ENCODE data around the gene HTT. TPM values are rescaled to one million over a fixed set of nuclear protein-coding genes. Genes with fewer than 3 reads are reported as not detected.

Gene HTT
- total and polyA plus RNA-seq, 2 donors, result 12.8 to 17.9 TPM

DNA sequence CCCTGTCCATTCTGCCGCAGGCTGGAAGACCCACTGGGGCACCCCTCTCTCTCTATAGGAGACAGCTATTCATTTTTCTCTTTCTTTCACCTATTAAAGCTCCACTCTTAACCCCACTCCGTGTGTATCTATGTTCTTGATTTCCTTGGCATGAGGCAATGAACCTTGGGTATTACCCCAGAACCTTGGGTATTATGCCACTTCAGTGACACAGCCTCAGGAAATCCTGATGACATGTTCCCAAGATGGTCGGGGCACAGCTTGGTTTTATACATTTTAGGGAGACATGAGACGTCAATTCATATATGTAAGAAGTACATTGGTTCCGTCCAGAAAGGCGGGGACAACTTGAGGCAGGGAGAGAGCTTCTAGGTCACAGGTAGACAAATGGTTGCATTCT lies 13.5 kb upstream of the HTT start:
- no peak for DNase-seq (ENCODE audit: low read depth in 6 of 9, low spot score in 9 of 9)
- Histone ChIP-seq H3K36me3 (ENCODE audit: control insufficient read depth in 2 of 2, insufficient read depth in 2 of 2, low read length in 1 of 2) (no peaks in the 10 kb centered on the region), H3K9me3 (ENCODE audit: control insufficient read depth in 2 of 2, insufficient read depth in 1 of 2, low read length in 1 of 2) (no peaks in the 10 kb centered on the region), H3K4me1 (ENCODE audit: control insufficient read depth in 2 of 2, insufficient read depth in 2 of 2, low read length in 2 of 2) (peaks cover 0 to 3% of the 10 kb centered on the region in 2 donors), H3K27ac (ENCODE audit: low read depth in 1 of 2, low read length in 1 of 2) (no peak overlapping the region), H3K27me3 (ENCODE audit: control insufficient read depth in 2 of 2, insufficient read depth in 1 of 2, low read length in 1 of 2) (peaks cover 0 to 4% of the 10 kb centered on the region in 2 donors), H3K4me3 (ENCODE audit: low read length in 2 of 2) (no peak overlapping the region)
- 97% methylated on average over 6 of the region's 6 CpGs for WGBS

DNA sequence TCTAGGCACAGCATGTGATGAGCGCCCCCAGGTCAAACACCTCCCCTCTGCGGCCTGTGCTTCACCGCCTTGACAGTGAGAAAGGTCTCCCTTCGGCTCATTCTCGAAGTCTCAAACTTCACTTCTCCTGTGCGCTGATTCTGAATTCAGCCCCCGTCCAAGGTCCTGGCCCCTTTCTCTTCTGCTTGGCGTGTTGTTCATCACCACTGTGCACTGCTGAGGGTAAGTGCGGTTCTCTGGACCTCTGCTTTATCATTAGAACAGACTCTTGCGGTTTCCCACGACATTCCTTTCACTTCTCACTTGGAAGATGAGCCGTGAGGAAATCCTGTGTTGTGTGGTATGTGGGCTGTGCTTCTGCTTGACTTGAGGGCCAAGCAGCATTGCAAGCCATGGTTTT lies 12.0 kb upstream of the HTT start:
- 93% methylated on average over 12 of the region's 12 CpGs for WGBS
- Histone ChIP-seq H3K36me3 (ENCODE audit: control insufficient read depth in 2 of 2, insufficient read depth in 2 of 2, low read length in 1 of 2) (no peaks in the 10 kb centered on the region), H3K4me3 (ENCODE audit: low read length in 2 of 2) (no peak overlapping the region), H3K9me3 (ENCODE audit: control insufficient read depth in 2 of 2, insufficient read depth in 1 of 2, low read length in 1 of 2) (no peaks in the 10 kb centered on the region), H3K27ac (ENCODE audit: low read depth in 1 of 2, low read length in 1 of 2) (no peak overlapping the region), H3K27me3 (ENCODE audit: control insufficient read depth in 2 of 2, insufficient read depth in 1 of 2, low read length in 1 of 2) (peaks cover 0 to 4% of the 10 kb centered on the region in 2 donors), H3K4me1 (ENCODE audit: control insufficient read depth in 2 of 2, insufficient read depth in 2 of 2, low read length in 2 of 2) (peaks cover 0 to 3% of the 10 kb centered on the region in 2 donors)
- no peak for DNase-seq (ENCODE audit: low read depth in 6 of 9, low spot score in 9 of 9)

DNA sequence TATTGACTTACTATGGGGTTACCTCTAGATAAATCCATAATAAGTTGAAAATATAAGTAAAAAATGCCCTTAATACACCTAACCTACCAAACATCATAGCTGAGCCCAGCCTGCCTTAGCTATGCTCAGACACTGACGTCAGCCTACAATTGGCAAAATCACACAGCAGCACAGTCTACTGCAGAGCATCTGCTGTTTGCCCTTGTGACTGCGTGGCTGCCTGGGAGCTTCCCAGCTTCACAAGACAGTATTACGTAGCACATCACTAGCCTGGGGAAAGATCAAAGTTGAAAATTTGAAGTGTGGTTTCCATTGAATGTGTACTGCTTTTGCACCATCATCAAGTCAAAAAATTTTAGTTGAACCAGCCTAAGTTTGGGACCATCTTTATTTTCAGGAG lies 8.9 kb upstream of the HTT start:
- H3K4me3 ChIP-seq (ENCODE audit: low read length in 2 of 2), result no peak overlapping the region
- no peaks in the 10 kb centered on the region for H3K36me3 ChIP-seq (ENCODE audit: control insufficient read depth in 2 of 2, insufficient read depth in 2 of 2, low read length in 1 of 2)
- H3K27me3 ChIP-seq (ENCODE audit: control insufficient read depth in 2 of 2, insufficient read depth in 1 of 2, low read length in 1 of 2), result peaks cover 0 to 4% of the 10 kb centered on the region in 2 donors
- 86% methylated on average over 3 of the region's 3 CpGs for WGBS
- no peaks in the 10 kb centered on the region for H3K9me3 ChIP-seq (ENCODE audit: control insufficient read depth in 2 of 2, insufficient read depth in 1 of 2, low read length in 1 of 2)
- no peaks in the 10 kb centered on the region for H3K4me1 ChIP-seq (ENCODE audit: control insufficient read depth in 2 of 2, insufficient read depth in 2 of 2, low read length in 2 of 2)
- H3K27ac ChIP-seq (ENCODE audit: low read depth in 1 of 2, low read length in 1 of 2), result no peak overlapping the region
- no peak for DNase-seq (ENCODE audit: low read depth in 6 of 9, low spot score in 9 of 9)

DNA sequence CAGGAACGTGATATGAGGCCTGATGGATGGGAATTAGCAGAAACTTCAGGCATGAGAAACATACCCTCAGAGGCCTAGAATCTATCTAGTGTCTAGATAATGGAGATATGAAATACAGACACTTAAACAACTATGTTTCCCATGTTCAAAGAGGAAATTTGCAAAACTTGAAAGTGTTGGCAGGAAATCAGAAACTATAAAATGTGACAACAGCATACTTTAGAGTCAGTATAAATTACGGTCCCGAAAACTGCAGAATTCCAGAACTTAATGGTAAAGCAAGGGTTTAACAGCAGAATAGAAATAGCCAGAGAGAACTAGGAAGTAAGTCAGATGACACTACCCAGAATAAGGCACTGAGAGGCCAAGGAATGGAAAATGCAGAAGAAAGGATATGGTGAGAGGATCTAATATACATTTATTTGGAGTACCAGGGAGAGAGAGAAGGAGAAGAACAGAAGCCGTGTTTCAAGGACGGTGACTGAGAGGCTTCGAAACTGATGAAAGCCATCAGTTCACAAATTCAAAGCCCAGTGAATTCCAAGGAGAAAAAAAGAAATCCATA lies 7.6 kb upstream of the HTT start:
- 97% methylated on average over 6 of the region's 6 CpGs for WGBS
- Histone ChIP-seq H3K9me3 (ENCODE audit: control insufficient read depth in 2 of 2, insufficient read depth in 1 of 2, low read length in 1 of 2) (no peaks in the 10 kb centered on the region), H3K36me3 (ENCODE audit: control insufficient read depth in 2 of 2, insufficient read depth in 2 of 2, low read length in 1 of 2) (no peaks in the 10 kb centered on the region), H3K27me3 (ENCODE audit: control insufficient read depth in 2 of 2, insufficient read depth in 1 of 2, low read length in 1 of 2) (peaks cover 0 to 4% of the 10 kb centered on the region in 2 donors), H3K4me3 (ENCODE audit: low read length in 2 of 2) (no peak overlapping the region), H3K27ac (ENCODE audit: low read depth in 1 of 2, low read length in 1 of 2) (no peak overlapping the region), H3K4me1 (ENCODE audit: control insufficient read depth in 2 of 2, insufficient read depth in 2 of 2, low read length in 2 of 2) (no peaks in the 10 kb centered on the region)
- no peak for DNase-seq (ENCODE audit: low read depth in 6 of 9, low spot score in 9 of 9)

DNA sequence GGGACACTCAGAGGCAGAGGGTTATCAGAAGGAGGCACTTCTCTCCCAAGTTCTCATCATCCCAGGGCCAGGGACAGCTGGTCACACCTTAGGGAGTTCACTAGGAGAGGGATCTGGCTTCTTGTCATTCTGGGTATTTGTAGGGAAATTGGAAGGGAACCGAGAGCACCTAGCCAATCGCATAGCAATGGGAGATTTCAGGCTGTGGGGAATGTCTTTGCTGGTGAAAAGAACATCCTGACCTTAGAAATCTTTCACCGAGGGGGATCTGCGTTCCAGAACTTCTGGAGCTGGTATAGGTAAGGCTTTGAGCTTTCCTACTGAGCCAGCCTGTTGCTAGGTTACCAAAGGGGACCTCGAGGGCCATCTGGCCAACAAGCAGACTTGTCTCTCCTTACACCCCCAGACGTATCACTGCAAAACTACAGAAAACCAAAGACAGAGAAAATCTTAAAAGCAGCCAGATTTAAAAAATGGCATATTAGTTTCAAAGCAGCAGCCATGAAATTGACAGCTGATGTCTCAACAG lies 6.9 kb upstream of the HTT start:
- no peak overlapping the region for H3K27ac ChIP-seq (ENCODE audit: low read depth in 1 of 2, low read length in 1 of 2)
- H3K4me3 ChIP-seq (ENCODE audit: low read length in 2 of 2), result no peak overlapping the region
- no peaks in the 10 kb centered on the region for H3K9me3 ChIP-seq (ENCODE audit: control insufficient read depth in 2 of 2, insufficient read depth in 1 of 2, low read length in 1 of 2)
- 95% methylated on average over 6 of the region's 6 CpGs for WGBS
- peaks cover 0 to 4% of the 10 kb centered on the region in 2 donors for H3K27me3 ChIP-seq (ENCODE audit: control insufficient read depth in 2 of 2, insufficient read depth in 1 of 2, low read length in 1 of 2)
- no peaks in the 10 kb centered on the region for H3K4me1 ChIP-seq (ENCODE audit: control insufficient read depth in 2 of 2, insufficient read depth in 2 of 2, low read length in 2 of 2)
- DNase-seq (ENCODE audit: low read depth in 6 of 9, low spot score in 9 of 9), result no peak
- H3K36me3 ChIP-seq (ENCODE audit: control insufficient read depth in 2 of 2, insufficient read depth in 2 of 2, low read length in 1 of 2), result no peaks in the 10 kb centered on the region

DNA sequence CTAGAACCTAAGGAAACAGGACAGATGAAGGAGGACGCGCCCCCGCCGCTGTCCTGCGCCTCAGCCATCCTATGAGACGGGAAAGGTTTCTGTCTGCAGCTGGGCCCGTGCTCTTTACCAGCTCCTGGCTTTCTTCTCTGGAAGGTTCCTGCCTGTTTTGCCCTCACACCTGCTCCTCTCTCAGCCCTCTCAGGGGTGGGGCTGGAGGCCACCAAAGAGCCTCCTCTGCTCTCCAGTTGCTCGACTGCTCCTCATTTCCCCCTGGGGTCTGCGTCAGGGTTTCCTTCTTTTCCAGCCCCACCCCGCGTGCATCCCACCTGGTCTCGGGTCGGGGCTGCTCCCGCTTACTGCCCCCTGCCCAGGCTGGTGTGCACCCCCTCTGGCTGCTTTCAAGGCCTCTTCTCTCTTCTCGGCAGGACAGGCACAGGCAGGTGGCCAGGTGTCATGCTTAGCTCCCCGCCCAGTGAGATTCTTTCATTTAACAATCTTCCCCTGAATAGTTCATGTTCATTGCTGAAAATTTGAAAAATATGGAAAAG lies 4.8 kb upstream of the HTT start:
- Histone ChIP-seq H3K27me3 (ENCODE audit: control insufficient read depth in 2 of 2, insufficient read depth in 1 of 2, low read length in 1 of 2) (peaks cover 0 to 6% of the 10 kb centered on the region in 2 donors), H3K9me3 (ENCODE audit: control insufficient read depth in 2 of 2, insufficient read depth in 1 of 2, low read length in 1 of 2) (no peaks in the 10 kb centered on the region), H3K4me3 (ENCODE audit: low read length in 2 of 2) (no peak overlapping the region), H3K4me1 (ENCODE audit: control insufficient read depth in 2 of 2, insufficient read depth in 2 of 2, low read length in 2 of 2) (peaks cover 4 to 6% of the 10 kb centered on the region in 2 donors), H3K27ac (ENCODE audit: low read depth in 1 of 2, low read length in 1 of 2) (no peak overlapping the region), H3K36me3 (ENCODE audit: control insufficient read depth in 2 of 2, insufficient read depth in 2 of 2, low read length in 1 of 2) (no peaks in the 10 kb centered on the region)
- no peak for DNase-seq (ENCODE audit: low read depth in 6 of 9, low spot score in 9 of 9)
- WGBS, result 90% methylated on average over 16 of the region's 16 CpGs

DNA sequence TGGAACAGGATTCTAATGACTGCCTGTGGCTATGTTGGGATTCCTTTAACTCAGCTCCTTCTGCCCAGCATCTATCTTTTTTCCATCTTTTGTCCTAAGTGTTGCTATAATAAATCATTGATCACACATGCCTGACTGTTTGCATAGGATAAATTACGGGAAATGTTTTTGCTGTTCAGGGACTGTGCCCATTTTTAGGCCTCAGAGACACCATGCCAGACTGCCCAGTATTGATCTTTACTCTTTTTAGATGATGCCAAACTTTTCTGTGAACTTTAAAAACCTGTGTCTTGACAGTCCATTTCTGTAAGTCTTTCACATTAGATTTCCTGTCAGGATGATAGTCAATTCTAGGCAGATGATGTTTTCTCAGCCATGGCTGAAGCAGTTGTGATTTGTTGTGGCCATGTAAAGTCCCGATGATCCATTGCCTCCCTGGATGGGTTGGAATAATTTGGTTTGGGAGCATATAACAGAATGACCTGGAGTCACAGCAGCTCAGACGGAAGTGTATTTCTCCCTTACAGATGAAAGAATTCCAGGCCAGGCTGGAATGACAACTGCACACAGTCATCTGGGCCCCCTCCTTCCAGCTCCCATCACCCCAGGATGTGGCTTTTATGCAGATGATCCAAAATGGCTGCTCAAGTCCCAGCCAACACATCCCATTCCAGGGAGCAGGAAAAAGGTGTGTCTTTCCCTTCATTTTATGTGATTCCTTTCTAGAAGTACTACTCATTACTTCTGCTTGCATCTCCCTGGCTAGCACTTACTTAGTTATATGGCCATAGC lies 3.6 kb upstream of the HTT start:
- no peak for DNase-seq (ENCODE audit: low read depth in 6 of 9, low spot score in 9 of 9)
- Histone ChIP-seq H3K36me3 (ENCODE audit: control insufficient read depth in 2 of 2, insufficient read depth in 2 of 2, low read length in 1 of 2) (no peaks in the 10 kb centered on the region), H3K27ac (ENCODE audit: low read depth in 1 of 2, low read length in 1 of 2) (no peak overlapping the region), H3K27me3 (ENCODE audit: control insufficient read depth in 2 of 2, insufficient read depth in 1 of 2, low read length in 1 of 2) (peaks cover 0 to 6% of the 10 kb centered on the region in 2 donors), H3K9me3 (ENCODE audit: control insufficient read depth in 2 of 2, insufficient read depth in 1 of 2, low read length in 1 of 2) (no peaks in the 10 kb centered on the region), H3K4me1 (ENCODE audit: control insufficient read depth in 2 of 2, insufficient read depth in 2 of 2, low read length in 2 of 2) (peaks cover 9 to 11% of the 10 kb centered on the region in 2 donors), H3K4me3 (ENCODE audit: low read length in 2 of 2) (no peak overlapping the region)
- WGBS, result 97% methylated on average over 3 of the region's 3 CpGs

DNA sequence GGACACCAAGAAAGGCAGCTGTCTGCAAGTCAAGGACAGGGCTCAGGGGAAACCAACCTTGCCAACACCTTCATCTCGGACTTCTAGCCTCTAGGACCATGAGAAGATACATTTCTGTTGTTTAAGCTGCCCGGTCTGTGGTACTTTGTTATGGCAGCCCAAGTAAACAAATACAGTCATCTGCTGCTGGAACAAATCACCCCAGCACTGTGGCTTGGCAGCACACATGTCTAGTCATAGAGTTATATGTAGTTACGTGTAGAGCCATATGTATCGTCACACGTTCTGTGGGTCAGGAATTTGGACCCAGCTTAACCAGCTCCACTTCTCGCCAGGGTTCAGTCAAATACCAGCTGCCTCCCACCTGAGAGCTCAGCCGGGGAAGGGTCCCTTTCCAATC lies 2.7 kb upstream of the HTT start:
- no peak overlapping the region for H3K4me3 ChIP-seq (ENCODE audit: low read length in 2 of 2)
- DNase-seq (ENCODE audit: low read depth in 6 of 9, low spot score in 9 of 9), result no peak
- no peaks in the 10 kb centered on the region for H3K9me3 ChIP-seq (ENCODE audit: control insufficient read depth in 2 of 2, insufficient read depth in 1 of 2, low read length in 1 of 2)
- H3K27me3 ChIP-seq (ENCODE audit: control insufficient read depth in 2 of 2, insufficient read depth in 1 of 2, low read length in 1 of 2), result peaks cover 0 to 6% of the 10 kb centered on the region in 2 donors
- H3K36me3 ChIP-seq (ENCODE audit: control insufficient read depth in 2 of 2, insufficient read depth in 2 of 2, low read length in 1 of 2), result no peaks in the 10 kb centered on the region
- H3K27ac ChIP-seq (ENCODE audit: low read depth in 1 of 2, low read length in 1 of 2), result no peak overlapping the region
- H3K4me1 ChIP-seq (ENCODE audit: control insufficient read depth in 2 of 2, insufficient read depth in 2 of 2, low read length in 2 of 2), result peaks cover 11 to 14% of the 10 kb centered on the region in 2 donors
- WGBS, result 98% methylated on average over 7 of the region's 7 CpGs

Measured in thymus (tissue), 11 donors.